ENCODE results near the gene PCDH15.
A peak's percentile ranks its signal among the peaks of the same experiment; 100 is the strongest.

PCDH15 gene

GRCh38 chr10:54477738-54478137 lies 323.3 kb downstream of the PCDH15 start:
- no peaks in the 10 kb centered on the region for H3K9me2 ChIP-seq (replicated peaks; ENCODE audit: low read depth, low read length)
- H4K20me1 ChIP-seq (ENCODE audit: insufficient read depth, low read length, poor library complexity, severe bottlenecking), result no peaks in the 10 kb centered on the region
- no peaks in the 10 kb centered on the region for H3K9me3 ChIP-seq (ENCODE audit: insufficient read depth, low read depth, low read length)
- H3K27me3 ChIP-seq (ENCODE audit: insufficient read depth, low read length, poor library complexity, severe bottlenecking), result no peaks in the 10 kb centered on the region
- H3K4me1 ChIP-seq (ENCODE audit: insufficient read depth, low read length, poor library complexity, severe bottlenecking), result no peaks in the 10 kb centered on the region
- no peak overlapping the region for H3K4me2 ChIP-seq (ENCODE audit: low read depth, low read length, poor library complexity, severe bottlenecking)
- no peaks in the 10 kb centered on the region for H3F3A ChIP-seq (ENCODE audit: low read depth)
- TF ChIP-seq EZH2phosphoT487 (IDR thresholded peaks at IDR 0.05; ENCODE audit: borderline replicate concordance), result no peak
- no peak for TF ChIP-seq CTCF (conservative IDR thresholded peaks at IDR 0.05; ENCODE audit: low read length)
- no peak overlapping the region for H2AFZ ChIP-seq (ENCODE audit: low read length)
- H3K36me3 ChIP-seq (ENCODE audit: insufficient read depth, low read length), result no peaks in the 10 kb centered on the region
- H3K4me3 ChIP-seq (ENCODE audit: low read length, poor library complexity, severe bottlenecking), result no peak overlapping the region
- no peaks in the 10 kb centered on the region for H3K79me2 ChIP-seq (ENCODE audit: insufficient read depth, low read length)
- no peak overlapping the region for H3K9ac ChIP-seq (ENCODE audit: low read depth, low read length, poor library complexity, severe bottlenecking)

GRCh38 chr10:54470324-54470631 lies 330.8 kb downstream of the PCDH15 start:
- Histone ChIP-seq H3K36me3 (ENCODE audit: insufficient read depth, low read length) (no peaks in the 10 kb centered on the region), H3K4me3 (ENCODE audit: low read length, poor library complexity, severe bottlenecking) (peak overlapping the region; percentile 49), H3K9me3 (ENCODE audit: insufficient read depth, low read depth, low read length) (no peaks in the 10 kb centered on the region), H3K27me3 (ENCODE audit: insufficient read depth, low read length, poor library complexity, severe bottlenecking) (no peaks in the 10 kb centered on the region), H3F3A (ENCODE audit: low read depth) (no peaks in the 10 kb centered on the region), H3K4me1 (ENCODE audit: insufficient read depth, low read length, poor library complexity, severe bottlenecking) (no peaks in the 10 kb centered on the region), H3K4me2 (ENCODE audit: low read depth, low read length, poor library complexity, severe bottlenecking) (peak overlapping the region; percentile 35), H4K20me1 (ENCODE audit: insufficient read depth, low read length, poor library complexity, severe bottlenecking) (no peaks in the 10 kb centered on the region), H2AFZ (ENCODE audit: low read length) (no peak overlapping the region), H3K9me2 (replicated peaks; ENCODE audit: low read depth, low read length) (no peaks in the 10 kb centered on the region), H3K79me2 (ENCODE audit: insufficient read depth, low read length) (no peaks in the 10 kb centered on the region), H3K9ac (ENCODE audit: low read depth, low read length, poor library complexity, severe bottlenecking) (no peak overlapping the region)
- TF ChIP-seq CTCF (conservative IDR thresholded peaks at IDR 0.05; ENCODE audit: low read length) (no peak), EZH2phosphoT487 (IDR thresholded peaks at IDR 0.05; ENCODE audit: borderline replicate concordance) (no peak)

- Histone ChIP-seq H3K4me3 (ENCODE audit: low read length, poor library complexity, severe bottlenecking) (peak overlapping the region; percentile 49), H3K27me3 (ENCODE audit: insufficient read depth, low read length, poor library complexity, severe bottlenecking) (no peaks in the 10 kb centered on the region), H3K4me2 (ENCODE audit: low read depth, low read length, poor library complexity, severe bottlenecking) (peak overlapping the region; percentile 35), H3K4me1 (ENCODE audit: insufficient read depth, low read length, poor library complexity, severe bottlenecking) (no peaks in the 10 kb centered on the region), H4K20me1 (ENCODE audit: insufficient read depth, low read length, poor library complexity, severe bottlenecking) (no peaks in the 10 kb centered on the region), H2AFZ (ENCODE audit: low read length) (no peak overlapping the region), H3K9ac (ENCODE audit: low read depth, low read length, poor library complexity, severe bottlenecking) (no peak overlapping the region), H3K36me3 (ENCODE audit: insufficient read depth, low read length) (no peaks in the 10 kb centered on the region), H3K9me3 (ENCODE audit: insufficient read depth, low read depth, low read length) (no peaks in the 10 kb centered on the region), H3F3A (ENCODE audit: low read depth) (no peaks in the 10 kb centered on the region), H3K9me2 (replicated peaks; ENCODE audit: low read depth, low read length) (no peaks in the 10 kb centered on the region), H3K79me2 (ENCODE audit: insufficient read depth, low read length) (no peaks in the 10 kb centered on the region)
- no peak for TF ChIP-seq CTCF (conservative IDR thresholded peaks at IDR 0.05; ENCODE audit: low read length)
- TF ChIP-seq EZH2phosphoT487 (IDR thresholded peaks at IDR 0.05; ENCODE audit: borderline replicate concordance), result no peak
Observed at GRCh38 chr10:54469587-54470323, 331.3 kb downstream of the PCDH15 start.

Data from Loucy (cell line).